ENCODE data around the gene NEAT1.

Gene NEAT1

GRCh38 chr11:65401803-65402248 lies 20.8 kb upstream of the NEAT1 start:
- TF ChIP-seq, protein P1, sequence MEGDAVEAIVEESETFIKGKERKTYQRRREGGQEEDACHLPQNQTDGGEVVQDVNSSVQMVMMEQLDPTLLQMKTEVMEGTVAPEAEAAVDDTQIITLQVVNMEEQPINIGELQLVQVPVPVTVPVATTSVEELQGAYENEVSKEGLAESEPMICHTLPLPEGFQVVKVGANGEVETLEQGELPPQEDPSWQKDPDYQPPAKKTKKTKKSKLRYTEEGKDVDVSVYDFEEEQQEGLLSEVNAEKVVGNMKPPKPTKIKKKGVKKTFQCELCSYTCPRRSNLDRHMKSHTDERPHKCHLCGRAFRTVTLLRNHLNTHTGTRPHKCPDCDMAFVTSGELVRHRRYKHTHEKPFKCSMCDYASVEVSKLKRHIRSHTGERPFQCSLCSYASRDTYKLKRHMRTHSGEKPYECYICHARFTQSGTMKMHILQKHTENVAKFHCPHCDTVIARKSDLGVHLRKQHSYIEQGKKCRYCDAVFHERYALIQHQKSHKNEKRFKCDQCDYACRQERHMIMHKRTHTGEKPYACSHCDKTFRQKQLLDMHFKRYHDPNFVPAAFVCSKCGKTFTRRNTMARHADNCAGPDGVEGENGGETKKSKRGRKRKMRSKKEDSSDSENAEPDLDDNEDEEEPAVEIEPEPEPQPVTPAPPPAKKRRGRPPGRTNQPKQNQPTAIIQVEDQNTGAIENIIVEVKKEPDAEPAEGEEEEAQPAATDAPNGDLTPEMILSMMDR (IDR thresholded peaks at IDR 0.05; ENCODE audit: low read depth, low read length): no peak
- no peak for DNase-seq (ENCODE audit: extremely low read depth, low read depth)

DNA sequence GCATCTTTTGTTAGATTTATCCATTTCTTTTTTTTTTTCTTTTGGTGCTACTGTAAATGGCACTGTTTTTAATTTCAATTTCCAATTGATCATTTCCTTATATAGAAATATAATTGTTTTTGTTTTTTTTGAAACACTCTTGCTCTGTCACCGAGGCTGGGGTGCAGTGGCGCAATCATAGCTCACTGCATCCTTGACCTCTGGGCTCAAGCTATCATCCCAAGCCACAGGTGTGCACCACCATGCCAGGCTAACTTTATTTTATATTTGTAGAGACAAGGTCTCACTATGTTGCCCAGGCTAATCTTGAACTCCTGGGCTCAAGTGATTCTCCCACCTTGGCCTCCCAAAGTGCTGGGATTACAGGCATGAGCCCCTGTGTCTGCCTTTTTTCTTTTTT lies 19.8 kb upstream of the NEAT1 start:
- TF ChIP-seq, protein P1 (IDR thresholded peaks at IDR 0.05; ENCODE audit: low read depth, low read length): no peak

DNA sequence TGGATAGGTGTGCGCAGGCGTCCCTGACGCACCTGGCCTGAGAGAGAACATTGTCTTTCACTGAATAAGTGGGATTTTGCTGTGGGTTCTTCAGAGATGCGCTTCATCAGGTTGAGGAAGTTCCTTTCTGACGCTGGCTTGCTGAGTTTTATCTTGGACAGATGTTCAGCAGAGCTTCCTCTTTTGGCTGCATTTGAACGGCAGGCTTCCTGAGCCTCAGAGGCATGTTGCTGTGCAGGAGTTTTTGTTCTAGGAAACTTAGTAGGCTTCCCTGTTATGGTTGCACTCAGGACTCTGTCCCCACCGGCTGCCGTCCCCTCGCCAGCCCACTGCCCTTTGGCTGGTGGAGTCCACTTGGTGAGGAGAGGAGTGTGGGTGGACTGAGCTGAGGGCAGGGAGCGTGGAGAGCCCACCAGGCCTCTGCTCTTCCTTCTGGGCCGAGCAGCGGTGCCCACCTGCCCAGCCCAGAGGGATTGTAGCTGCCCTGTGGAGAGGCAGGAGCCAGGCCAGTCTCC lies 18.9 kb upstream of the NEAT1 start:
- TF ChIP-seq, protein P1 (IDR thresholded peaks at IDR 0.05; ENCODE audit: low read depth, low read length): no peak
- DNase-seq (ENCODE audit: extremely low read depth, low read depth): no peak

More for the DNA sequence above, 19.8 kb upstream of the NEAT1 start:
- DNase-seq (ENCODE audit: extremely low read depth, low read depth): no peak

- no peak for DNase-seq (ENCODE audit: extremely low read depth, low read depth)
- TF ChIP-seq, protein P1 (IDR thresholded peaks at IDR 0.05; ENCODE audit: low read depth, low read length): no peak
Measured at GRCh38 chr11:65404210-65404609, 18.4 kb upstream of the NEAT1 start.

- no peak for DNase-seq (ENCODE audit: extremely low read depth, low read depth)
- TF ChIP-seq, protein P1 (IDR thresholded peaks at IDR 0.05; ENCODE audit: low read depth, low read length): no peak
Measured at GRCh38 chr11:65404638-65405339, 17.8 kb upstream of the NEAT1 start.

DNA sequence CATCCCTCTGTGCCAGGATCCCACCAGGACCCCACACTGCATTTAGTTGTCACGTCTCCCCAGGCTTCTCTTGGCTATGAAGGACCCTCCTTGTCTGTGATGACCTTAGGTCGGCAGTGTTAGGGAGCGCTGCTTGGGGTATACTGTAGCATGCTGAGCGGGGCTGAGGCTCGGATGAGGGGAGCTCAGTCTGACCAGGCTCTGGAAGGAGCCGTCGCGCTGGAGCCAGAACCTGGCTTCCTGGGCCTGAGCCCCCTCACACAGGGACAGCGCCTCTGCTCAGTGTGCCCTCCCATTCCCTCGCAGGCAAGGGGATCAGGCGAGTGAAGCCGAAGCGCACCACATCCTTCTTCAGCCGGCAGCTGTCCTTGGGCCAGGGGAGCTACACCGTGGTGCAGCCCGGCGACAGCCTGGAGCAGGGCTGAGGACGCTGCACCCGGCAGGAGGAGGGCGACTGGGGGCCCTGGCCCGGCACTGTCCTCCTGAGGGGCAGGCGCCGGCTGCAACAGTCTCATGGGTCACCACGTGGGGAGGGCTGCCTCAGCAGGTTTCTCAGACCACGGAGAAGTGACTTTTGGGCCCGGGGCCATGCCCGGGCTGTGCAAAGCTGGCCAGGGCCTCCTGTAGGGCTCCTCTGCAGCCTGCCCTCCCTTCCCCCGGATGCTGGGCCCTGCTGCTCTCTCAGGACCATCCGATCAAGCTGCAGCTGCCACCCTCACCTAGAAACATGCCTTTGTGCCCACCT lies 11.5 kb upstream of the NEAT1 start:
- DNase-seq (ENCODE audit: extremely low read depth, low read depth): no peak
- TF ChIP-seq, protein P1 (IDR thresholded peaks at IDR 0.05; ENCODE audit: low read depth, low read length): no peak

DNA sequence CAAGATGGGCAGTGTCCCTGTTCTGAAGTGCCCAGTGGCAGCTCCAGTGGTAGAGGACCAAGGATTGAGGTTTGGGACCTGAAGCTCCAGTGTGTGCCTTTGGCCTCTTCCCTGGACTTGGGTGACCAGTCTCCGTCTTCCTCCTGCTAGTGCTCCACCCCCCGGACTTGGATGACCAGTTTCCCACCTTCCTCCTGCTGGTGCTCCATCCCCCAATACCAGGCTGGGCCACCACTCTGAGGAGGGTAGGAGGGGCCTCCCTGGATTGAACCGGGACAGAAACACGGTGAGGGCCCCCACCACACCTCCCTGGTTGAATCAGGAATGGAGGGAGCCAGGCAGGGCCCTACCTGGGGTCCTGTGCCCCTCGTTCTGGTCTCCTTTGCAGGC lies 10.9 kb upstream of the NEAT1 start:
- TF ChIP-seq, protein P1 (IDR thresholded peaks at IDR 0.05; ENCODE audit: low read depth, low read length): no peak
- DNase-seq (ENCODE audit: extremely low read depth, low read depth): no peak

All from AG09319 (cell line).